NCI-H1694 (cell line): ENCODE measurements around the gene KLHL2.
"Not testable (repeated sequence)": the region's sequence is repeated elsewhere in the genome, so short reads cannot be mapped to it uniquely, and the experiment has no call there.

ENCODE experiments used
- DNase-seq: peaks from one replicate; lab custom pipeline; 2025; lab: John Stamatoyannopoulos, UW

KLHL2 gene

DNA sequence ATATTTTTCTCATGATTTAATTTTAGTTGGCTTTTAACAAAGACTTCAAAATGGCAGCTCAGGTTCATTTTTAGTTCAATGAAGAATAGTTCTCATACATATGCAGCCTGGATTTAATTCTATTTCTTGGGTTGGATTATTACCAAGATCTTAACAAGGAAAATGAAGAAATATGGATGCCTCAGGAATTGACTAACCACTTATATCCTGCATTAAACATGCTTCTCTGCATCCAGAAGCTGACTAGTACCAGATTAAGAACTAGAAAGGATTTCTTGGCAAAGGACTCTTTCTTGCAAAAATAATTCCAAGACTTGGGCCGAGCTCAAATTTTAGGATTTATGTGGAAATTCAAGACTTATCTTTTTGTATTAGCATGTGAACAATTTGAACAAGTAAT, 5.6 kb upstream of the KLHL2 start:
- DNase-seq, result no peak

DNA sequence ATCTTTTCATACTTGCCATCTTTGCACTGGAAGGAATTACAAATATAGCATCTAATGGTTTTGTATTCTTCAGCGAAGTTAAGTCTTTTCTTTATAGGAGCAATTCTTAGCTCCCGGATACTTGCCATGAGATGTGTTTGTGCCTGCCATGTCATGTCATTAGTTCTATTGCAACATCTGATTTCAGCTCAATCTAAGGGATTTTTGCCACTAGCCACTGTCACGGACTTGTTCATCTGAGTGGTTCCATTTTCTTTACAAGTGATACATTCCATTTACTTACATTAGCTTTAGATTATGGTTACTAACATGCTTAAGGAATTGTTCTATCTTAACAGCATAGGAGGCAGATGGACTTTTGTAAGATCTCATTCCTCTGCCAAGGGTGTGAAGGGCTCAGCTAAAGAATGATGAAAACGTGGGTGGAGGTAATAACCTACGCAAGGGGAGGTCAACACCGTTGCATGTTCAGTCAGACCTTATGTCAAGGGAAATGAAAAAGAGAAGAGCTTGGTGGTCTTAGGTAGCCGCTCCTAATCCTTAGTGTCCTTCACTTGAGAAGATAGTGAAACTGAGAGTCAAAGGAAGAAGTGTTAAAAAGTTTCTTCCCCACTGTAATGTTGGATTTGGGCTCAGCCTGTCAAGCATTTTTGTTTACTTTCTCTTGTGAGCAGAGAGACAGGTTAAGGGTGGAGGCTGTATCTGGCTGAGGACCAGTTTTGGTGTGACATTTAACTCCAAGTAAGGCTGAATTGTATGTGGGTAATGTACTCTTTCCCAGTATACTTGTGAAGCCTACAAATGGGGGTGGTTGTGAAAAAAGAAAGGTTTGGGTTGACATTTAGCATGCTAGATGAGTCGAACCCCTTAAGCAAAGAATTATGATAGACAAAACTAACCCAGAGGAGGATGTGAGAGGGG, 3.6 kb upstream of the KLHL2 start:
- no peak for DNase-seq

DNA sequence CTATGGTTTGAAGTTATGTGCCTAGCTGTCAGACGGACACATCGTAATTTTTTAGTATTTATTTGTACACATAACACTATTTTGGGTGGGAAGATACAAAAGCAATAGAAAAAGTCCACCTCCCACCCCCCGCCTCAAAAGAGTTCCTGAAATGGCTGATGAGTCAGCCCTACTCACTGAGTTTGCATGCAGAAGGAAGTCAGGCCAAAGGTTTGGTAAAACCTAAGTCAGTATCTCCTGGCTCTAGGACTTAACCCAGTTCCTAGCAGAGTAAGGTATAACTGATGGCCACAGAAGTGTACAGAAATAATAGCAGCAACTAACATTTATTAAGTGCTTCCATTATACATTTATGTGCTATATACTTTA, 2.9 kb upstream of the KLHL2 start:
- no peak for DNase-seq

DNA sequence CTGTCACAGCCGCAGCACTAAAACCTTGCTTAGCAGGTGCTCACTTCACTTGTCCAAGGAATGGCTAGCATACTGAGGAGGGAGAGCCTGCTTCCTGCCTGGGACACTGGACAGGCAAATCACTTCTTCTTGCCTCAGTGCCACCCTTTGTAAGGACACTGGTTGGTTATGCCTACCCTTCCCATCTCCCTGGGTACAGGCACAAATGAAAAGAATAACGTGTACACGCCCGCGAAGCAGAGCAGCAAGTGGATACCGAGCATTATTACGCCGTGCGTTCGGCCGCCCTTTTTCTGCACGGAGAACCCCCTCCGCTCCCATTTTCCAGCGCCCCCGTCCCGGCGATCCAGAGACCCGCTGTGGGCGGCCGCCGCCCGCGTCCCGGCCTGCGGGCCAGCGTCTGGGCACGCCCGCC, 338 bp upstream of the KLHL2 start:
- DNase-seq, result no peak

DNA sequence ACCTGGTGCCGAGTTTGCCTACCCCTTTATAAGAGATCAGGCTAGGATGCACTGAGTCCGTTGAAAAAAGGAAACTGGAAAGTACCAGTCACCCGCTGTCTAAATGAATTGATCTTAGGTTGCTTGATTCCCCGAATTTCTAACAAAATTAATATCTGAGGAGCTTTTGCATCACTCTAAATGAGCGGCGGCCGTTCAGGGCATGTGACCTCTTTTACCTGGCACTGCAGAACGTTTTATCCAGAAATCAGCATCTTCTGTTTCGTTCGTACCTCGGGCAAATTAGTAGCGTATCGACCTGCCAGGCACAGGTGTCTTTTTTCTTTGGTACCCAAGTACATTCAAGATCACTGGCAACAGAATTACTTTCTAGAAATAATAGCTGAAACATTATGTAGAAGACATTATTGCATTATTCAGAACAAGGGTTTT, 876 bp downstream of the KLHL2 start:
- DNase-seq, result peak; percentile 29

DNA sequence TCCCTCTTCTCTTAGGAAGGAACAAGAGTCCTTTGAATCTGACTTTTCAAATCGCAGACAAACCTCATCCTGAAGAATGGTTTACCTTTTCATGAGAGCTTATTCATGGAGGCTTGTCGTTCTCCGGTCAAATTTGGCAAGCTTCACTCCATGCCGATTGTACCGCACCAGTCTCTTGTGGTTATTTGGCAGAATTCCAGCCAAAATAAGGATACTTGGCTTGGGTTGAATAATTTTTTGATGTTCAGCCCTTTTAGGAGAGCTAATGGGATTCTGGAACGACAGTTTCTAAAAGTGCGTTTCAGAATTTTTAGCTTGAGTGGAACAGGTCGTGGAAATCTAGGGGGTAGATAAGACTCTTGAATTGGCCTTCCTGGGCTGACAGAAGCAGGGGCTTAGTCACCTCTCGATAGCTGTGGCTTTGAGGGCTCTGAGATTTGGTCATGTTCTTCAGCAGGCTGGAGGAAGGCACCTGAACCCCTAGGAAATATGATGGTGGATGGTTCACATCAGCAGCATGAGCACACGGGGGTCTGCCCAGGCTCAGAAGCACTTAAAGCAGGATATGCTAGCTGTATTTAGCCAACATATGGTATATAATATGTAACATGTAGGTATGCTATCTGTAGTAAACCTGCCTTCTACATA, 1.5 kb downstream of the KLHL2 start:
- DNase-seq, result no peak

DNA sequence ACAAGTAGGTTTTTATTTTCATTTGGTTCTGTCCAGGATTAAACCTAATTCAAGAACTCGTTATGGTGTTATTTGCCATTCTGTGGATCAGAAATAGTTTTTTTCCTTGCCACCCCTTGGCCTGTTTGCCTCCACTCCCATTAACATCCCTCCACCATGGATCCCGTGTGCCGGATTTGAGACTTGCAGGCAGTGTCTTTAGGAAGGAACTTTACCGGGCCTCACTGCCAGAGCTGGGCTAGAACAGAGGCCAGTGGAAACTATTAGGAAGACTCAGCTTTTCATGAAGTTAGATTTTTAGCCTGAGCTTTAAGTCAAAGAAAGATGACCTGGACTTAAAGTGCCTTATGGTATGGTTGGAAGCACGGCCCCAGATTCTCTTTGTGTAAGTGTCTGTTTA, 2.4 kb downstream of the KLHL2 start:
- DNase-seq, result no peak

DNA sequence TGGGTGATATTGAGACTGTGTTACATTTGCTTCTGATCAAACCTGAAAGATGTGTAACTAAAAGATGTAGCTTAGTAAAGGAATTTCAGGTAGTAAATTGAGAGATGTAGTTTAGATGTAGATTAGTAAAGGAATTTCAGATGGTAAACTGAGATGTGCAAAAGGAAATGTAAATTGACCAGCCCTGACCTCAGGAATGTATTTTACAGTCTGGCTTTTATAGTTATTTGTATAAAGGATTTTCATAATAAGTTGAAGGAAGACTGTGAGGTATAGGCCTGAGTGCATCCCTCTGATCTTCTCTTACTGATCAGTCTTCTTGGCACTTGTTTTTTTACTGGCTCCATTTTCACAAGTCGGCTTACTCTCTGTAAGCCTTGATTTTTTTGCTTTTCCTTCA, 3.2 kb downstream of the KLHL2 start:
- DNase-seq, result no peak

DNA sequence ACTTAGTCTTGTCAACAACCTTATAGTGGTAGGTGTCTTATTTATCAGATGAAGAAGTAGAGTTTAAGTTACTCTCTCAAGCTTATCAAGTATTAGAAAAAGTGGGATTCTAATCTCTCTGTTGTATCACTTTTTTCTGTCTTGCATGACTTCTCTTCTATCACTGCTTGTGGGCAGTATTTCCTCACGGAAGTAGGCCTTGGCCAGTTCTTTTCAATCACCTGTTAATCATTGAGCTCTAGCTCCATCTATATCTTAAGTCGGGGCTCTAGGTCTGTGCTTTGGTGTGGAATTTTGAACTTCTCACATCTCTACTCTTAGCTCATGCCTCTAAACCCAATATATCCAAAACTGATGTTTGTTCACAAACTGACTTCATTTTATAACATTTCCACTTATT, 5.3 kb downstream of the KLHL2 start:
- DNase-seq, result not testable (repeated sequence)

DNA sequence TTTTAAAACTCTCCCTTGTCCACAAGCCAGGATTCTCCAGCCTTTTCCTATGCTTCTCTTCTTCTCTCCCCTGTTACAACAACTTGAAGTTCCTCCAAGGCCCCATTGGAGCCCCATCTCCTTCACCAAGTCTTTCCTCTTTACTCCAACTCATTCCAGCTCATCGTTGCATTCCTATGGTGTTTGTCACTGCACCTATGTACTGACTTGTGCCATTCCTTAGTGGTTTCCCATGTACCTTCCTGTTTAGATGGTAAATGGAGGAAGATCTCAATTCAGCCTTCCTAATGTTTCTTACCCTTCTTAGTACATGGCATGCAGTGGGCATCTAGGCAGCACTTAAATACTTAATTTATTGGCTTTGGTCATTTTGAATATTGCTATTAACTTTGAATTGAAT, 6.0 kb downstream of the KLHL2 start:
- not testable (repeated sequence) for DNase-seq

DNA sequence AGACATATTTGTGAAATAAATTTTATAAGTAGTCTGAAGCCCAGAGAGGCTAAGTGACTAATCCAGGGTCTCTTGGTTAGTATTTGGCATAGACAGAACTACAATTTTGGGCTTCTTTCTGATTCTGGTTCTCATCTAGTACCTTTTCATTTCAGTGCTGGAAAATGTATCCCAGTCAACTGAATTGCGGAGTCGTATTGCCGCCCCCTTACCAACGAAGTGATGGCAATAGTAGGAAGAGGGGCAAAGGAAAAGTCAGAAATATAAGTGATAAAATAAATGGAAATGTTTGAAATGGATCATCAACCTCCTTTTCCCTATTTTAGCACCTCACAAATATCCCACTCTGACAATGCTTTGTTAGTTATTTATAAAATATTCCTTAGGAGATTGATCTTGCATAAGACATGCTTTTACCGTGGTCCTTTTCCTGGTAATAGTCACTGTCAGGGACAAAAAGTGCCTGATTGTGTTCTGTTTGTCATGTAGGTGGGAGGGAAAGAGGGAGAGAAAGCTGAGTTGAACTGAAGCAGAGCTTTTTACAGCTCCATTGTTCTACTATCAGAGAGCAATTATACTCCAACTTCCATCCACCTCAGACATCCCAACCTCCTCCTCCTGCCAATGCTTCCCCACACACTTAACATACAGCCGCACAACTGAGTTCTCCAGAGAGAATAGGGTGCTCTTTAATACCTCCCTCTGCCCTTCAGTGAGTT, 6.8 kb downstream of the KLHL2 start:
- not testable (repeated sequence) for DNase-seq

DNA sequence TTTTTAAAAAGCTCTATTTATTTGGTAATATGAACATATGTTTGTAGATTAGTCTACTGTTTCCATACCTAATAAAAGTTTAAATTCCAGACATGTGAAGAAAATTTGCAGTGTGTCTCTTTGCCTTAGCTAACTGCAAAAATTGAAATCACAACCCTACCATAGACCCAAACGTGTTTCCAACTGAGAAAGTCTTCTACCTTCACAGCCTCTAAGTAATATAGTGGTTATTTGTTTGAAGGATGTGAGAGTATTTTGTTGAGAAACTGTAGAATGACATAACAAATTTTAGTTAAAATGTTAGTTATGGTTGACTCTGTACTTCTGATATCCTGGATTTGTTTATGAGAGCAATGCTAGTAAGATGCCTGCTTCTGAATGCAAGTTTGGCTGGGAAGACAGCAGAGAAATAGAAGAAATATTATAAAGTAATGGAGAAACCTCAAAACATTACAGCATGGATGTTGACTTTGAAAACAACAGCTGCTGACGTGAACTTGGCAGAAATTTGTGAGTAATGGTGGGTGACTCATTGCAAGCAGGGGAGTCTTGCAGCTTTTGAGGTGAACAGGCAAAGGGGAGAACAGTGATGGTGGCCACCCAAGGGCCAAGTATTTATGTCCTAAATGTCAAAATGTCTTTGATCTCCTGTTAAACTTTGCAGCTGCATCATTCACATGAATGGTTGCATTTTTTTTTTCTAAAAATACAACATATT, 7.8 kb downstream of the KLHL2 start:
- DNase-seq, result not testable (repeated sequence)

DNA sequence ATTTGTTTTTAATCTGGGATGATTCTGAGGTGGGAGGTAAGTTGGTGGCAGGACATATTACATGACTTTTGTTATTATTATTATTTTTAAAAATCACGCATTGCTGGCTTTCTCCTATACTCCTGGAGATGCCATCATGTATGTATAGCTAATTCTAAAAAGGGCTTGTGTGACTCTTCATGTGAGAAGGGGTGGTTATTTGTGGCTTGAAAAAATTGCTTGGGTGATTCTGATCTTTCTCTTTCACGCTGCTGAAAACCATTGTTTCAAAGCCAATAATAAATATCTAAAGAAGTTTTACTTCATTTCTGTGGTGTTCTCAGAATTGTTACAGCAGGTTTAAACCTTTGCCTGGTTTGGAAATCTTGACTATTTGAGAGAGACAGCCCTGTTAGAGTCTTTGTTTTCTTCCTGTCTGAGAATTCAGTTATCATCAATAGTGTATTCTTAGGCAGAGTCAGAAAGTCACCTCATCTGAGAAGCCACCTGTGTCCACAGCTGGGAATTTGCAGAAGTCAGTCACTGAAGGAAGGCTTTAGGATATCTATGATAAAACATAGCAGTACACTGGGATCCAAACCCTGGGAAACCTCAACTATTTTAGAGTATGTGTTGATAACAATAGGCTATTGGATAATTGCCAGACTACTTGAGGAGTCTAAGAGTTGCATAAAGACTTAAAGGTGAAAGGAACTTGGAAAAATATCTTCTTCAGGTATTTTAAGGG, 8.6 kb downstream of the KLHL2 start:
- not testable (repeated sequence) for DNase-seq

DNA sequence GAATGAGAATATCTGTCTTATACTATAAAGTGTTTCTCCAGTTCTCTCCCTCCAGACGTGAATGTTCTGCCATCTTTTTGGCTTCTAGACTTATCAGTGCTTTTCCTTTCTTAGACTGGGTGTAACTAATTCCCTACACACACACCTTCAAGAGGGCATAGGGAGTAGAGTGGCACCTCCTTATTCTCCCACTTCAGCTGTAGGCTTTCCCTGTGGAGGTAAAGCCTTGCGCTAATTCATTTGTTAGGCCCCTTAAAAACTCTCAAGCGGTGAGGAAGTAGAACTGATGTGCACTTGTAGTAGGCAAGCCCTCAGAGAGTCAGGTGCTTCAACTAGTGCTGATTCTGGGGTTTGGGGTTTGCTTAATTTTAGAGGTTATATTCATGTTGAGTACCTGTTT, 10.0 kb downstream of the KLHL2 start:
- no peak for DNase-seq

DNA sequence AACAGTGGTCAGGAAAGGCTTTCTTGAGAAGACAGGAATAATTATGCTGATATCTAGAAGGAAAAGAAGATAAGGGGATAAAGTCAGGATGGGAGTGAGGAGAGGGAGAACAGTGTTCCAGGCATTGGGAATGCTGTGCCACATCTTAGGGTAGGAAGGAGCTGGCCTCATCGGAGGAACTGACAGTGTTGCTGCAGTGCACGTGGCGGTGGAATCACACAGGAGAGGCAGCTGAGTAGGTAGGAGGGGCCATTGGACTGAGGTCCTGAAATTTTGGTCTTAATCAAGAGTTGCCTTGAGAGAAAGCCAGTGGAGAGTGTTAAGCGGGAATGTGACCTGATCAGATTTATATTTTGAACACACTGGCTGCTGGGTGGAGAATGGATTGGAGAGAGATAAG, 13.9 kb downstream of the KLHL2 start:
- not testable (repeated sequence) for DNase-seq

DNA sequence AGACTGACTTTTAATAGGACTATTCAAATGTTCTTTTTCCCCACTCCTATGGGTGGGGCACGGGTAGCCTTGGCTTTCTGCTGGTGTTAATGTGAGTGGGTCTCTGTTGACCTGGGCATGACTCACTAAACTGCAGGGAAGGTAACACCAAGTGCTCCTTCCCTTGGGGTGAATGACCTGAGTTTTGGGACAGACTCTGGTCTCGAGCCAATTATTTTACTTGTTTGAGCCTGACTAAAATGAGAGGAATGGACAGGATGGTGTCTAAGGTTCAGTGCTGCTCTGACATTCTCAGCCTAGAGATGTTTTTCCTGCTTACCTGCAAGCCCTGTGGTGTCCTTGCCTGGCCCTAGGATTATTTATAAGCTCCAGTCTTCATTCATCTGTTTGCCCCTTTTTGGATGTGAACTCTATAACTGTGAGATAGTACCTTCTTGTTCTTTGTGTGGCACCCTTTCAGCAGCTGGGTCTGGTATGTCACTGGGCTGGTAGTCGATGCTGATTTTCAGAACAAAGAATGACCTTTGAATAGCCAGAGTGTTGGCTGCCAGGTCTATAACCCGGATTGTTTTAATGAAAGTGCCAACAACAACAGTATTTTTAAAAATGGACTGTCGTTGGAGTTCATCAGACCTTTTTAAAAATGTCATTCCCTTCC, 14.8 kb downstream of the KLHL2 start:
- DNase-seq, result not testable (repeated sequence)

DNA sequence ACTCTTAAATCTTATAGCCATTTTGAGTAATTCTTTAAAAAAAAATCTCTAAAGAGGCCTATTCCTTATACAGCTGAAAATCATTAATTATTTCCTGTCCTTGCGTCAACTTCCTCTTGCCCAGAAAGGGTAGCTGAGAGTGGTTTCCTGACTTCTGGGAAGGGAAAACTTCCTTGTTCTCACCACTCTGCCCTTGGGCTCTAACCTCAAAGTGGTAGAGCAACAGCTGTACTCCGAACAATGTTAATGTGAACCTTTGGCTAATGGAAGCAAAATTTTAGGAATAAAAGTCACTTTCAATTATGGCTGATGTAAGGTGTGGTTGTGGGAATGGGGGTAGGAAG, 15.3 kb downstream of the KLHL2 start:
- no peak for DNase-seq

DNA sequence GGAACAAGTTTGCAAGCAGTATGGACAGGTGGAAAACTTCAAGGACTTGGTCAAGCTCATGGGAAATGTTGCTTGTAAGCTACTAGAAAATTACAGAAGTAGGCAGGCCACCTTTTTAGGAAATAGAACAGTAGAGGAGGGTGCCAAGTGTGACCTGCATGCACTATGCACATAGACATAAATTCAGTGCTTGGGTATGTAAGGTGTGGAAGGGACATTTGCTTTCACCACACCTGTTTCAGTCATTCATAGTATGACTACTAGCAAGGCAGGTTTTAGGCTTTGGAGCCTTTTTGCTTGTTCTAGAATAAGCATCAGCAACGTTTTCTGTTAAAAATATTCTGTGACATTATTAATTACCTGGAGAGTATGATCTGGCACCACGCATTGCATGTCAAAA, 20.0 kb downstream of the KLHL2 start:
- DNase-seq, result not testable (repeated sequence)

DNA sequence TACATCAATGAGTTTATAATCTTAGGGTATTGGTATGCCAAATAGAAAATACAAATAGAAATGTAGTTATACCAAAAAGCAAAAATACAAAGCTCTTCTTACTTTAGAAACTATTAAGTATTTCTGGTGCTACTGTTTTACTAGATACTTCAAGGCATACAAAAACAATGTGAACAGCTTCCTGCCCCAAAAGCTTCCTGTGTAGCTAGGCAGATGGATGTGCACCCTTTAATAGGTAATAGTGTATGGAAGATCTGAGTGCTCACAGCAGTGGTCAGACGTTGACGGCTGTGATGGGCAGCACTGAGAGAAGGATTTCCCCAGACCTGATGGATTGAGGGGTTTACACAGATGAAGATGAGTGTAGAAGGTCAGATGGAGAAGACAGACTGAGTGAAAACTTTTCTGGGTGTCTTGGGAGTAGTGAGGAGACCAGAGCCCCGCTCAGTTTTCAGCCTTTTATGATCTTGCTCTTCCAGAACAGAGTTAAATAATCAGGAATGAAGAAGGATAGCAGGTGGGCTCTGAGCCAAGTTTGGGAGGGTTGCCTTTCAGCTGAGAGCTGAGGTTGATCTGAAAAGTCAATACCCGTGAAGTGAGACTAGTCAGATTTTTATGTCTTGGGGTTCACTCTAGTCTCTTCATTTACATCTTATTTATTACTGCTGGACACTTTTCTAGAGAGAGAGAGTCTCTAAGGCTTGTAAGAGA, 22.3 kb downstream of the KLHL2 start:
- DNase-seq, result not testable (repeated sequence)
